ENCODE measurements around the gene PHF21B. TPM values are rescaled to one million over a fixed set of nuclear protein-coding genes. Genes with fewer than 3 reads are reported as not detected.

Gene PHF21B
- total and polyA plus RNA-seq, 2 donors (not counting 1 experiment from before 2014, with no cell fraction given) = 0.17 TPM; not detected in 1

DNA sequence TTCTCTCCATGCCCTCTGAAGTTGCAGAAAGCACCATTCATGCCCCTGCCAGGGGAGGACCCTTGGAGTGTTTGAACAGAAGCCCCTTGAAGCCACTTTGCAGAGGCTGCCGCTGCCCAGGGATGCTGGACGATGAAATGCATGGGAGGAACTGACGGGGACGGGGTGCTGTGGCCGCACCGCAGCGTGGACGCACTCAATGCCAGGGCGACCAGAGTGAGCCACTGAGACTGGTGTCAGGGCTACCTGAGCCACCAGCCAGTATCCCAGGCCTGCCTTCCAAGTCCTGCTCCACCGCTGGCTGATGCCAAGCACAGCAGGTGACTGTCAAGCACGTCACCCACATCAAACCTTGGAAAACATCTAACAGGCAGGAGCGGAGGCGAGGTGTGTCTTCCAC, 17.6 kb downstream of the PHF21B start:
- Histone ChIP-seq H4K20me1 (ENCODE audit: control insufficient read depth, extremely low read depth, insufficient read depth, low read length) (no peaks in the 10 kb centered on the region), H3K79me2 (ENCODE audit: control insufficient read depth, insufficient read depth, low read length) (no peaks in the 10 kb centered on the region), H3K4me2 (ENCODE audit: extremely low read depth, insufficient read depth, low read length) (no peak overlapping the region), H3K4me3 (replicated peaks in 1 of 4; ENCODE audit: control extremely low read depth in 1 of 4, insufficient read depth in 1 of 4, low read depth in 3 of 4, low read length in 4 of 4) (no peak overlapping the region), H3K9ac (ENCODE audit: insufficient read depth, low read length) (no peak overlapping the region), H2AFZ (ENCODE audit: low read length) (no peak overlapping the region), H3K9me3 (ENCODE audit: control insufficient read depth, insufficient read depth, low read depth, low read length) (no peaks in the 10 kb centered on the region), H3K4me1 (ENCODE audit: control insufficient read depth, extremely low read depth, insufficient read depth, low read length) (no peaks in the 10 kb centered on the region), H3K27ac (ENCODE audit: insufficient read depth, low read length) (no peak overlapping the region), H3K36me3 (ENCODE audit: control insufficient read depth, insufficient read depth, low read length) (no peaks in the 10 kb centered on the region), H3K27me3 (ENCODE audit: control insufficient read depth, insufficient read depth, low read length) (no peaks in the 10 kb centered on the region)
- TF ChIP-seq EZH2 (IDR thresholded peaks at IDR 0.05; ENCODE audit: low read length, missing control alignments) = no peak
- TF ChIP-seq, protein P1, sequence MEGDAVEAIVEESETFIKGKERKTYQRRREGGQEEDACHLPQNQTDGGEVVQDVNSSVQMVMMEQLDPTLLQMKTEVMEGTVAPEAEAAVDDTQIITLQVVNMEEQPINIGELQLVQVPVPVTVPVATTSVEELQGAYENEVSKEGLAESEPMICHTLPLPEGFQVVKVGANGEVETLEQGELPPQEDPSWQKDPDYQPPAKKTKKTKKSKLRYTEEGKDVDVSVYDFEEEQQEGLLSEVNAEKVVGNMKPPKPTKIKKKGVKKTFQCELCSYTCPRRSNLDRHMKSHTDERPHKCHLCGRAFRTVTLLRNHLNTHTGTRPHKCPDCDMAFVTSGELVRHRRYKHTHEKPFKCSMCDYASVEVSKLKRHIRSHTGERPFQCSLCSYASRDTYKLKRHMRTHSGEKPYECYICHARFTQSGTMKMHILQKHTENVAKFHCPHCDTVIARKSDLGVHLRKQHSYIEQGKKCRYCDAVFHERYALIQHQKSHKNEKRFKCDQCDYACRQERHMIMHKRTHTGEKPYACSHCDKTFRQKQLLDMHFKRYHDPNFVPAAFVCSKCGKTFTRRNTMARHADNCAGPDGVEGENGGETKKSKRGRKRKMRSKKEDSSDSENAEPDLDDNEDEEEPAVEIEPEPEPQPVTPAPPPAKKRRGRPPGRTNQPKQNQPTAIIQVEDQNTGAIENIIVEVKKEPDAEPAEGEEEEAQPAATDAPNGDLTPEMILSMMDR (conservative IDR thresholded peaks at IDR 0.05 in 1 of 2, IDR thresholded peaks at IDR 0.05 in 1 of 2; ENCODE audit: low read depth in 1 of 2, low read length in 2 of 2) = no peak
- DNase-seq (ENCODE audit: low read depth in 2 of 2) = no peak

DNA sequence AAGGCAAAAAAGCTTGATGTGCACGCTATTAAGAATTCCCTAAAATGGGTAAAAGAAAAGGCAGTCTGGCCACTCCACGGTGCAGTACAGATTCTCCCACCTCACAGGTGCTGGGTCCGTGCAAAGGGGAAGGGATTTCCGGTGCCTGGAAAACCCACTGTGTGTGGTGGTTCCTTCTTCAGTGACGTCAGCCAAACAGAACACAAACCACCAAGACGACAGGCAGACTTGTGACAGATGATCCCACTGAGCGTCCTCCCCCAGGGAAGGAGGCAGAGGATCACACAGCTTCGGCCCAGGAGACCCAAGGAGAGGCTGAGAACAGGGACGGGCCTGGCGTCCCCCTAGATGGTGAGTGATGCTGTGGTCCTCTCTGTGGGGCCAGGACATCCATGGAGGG, 18.6 kb downstream of the PHF21B start:
- Histone ChIP-seq H3K9me3 (ENCODE audit: control insufficient read depth, insufficient read depth, low read depth, low read length) (no peaks in the 10 kb centered on the region), H3K4me2 (ENCODE audit: extremely low read depth, insufficient read depth, low read length) (no peak overlapping the region), H3K36me3 (ENCODE audit: control insufficient read depth, insufficient read depth, low read length) (no peaks in the 10 kb centered on the region), H3K27me3 (ENCODE audit: control insufficient read depth, insufficient read depth, low read length) (no peaks in the 10 kb centered on the region), H3K9ac (ENCODE audit: insufficient read depth, low read length) (no peak overlapping the region), H3K79me2 (ENCODE audit: control insufficient read depth, insufficient read depth, low read length) (no peaks in the 10 kb centered on the region), H3K4me3 (replicated peaks in 1 of 4; ENCODE audit: control extremely low read depth in 1 of 4, insufficient read depth in 1 of 4, low read depth in 3 of 4, low read length in 4 of 4) (no peak overlapping the region), H4K20me1 (ENCODE audit: control insufficient read depth, extremely low read depth, insufficient read depth, low read length) (no peaks in the 10 kb centered on the region), H2AFZ (ENCODE audit: low read length) (no peak overlapping the region), H3K4me1 (ENCODE audit: control insufficient read depth, extremely low read depth, insufficient read depth, low read length) (no peaks in the 10 kb centered on the region), H3K27ac (ENCODE audit: insufficient read depth, low read length) (no peak overlapping the region)
- TF ChIP-seq EZH2 (IDR thresholded peaks at IDR 0.05; ENCODE audit: low read length, missing control alignments) = no peak
- TF ChIP-seq, protein P1 (conservative IDR thresholded peaks at IDR 0.05 in 1 of 2, IDR thresholded peaks at IDR 0.05 in 1 of 2; ENCODE audit: low read depth in 1 of 2, low read length in 2 of 2) = no peak
- DNase-seq (ENCODE audit: low read depth in 2 of 2) = no peak

DNA sequence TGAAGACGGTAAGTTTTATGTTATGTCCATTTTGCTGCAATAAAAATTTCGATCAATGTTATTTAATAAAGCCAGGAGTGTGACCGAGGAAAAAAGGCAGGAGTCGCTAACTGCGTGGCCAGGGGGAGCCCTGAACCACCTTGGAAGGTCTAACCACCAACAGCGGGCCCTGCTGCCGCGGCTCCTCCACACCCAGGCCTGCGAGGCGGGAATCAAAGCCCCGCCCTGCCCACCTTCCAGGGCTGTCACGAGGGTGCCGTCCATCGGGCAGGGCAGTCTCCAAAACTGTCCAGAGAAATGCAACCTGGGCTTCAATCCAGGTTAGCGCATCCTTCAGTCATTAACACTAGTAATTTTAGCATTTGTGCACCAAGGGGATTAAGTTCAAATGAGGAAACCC, 19.0 kb downstream of the PHF21B start:
- Histone ChIP-seq H4K20me1 (ENCODE audit: control insufficient read depth, extremely low read depth, insufficient read depth, low read length) (no peaks in the 10 kb centered on the region), H3K9me3 (ENCODE audit: control insufficient read depth, insufficient read depth, low read depth, low read length) (no peaks in the 10 kb centered on the region), H3K4me1 (ENCODE audit: control insufficient read depth, extremely low read depth, insufficient read depth, low read length) (no peaks in the 10 kb centered on the region), H3K27me3 (ENCODE audit: control insufficient read depth, insufficient read depth, low read length) (no peaks in the 10 kb centered on the region), H3K4me3 (replicated peaks in 1 of 4; ENCODE audit: control extremely low read depth in 1 of 4, insufficient read depth in 1 of 4, low read depth in 3 of 4, low read length in 4 of 4) (no peak overlapping the region), H3K79me2 (ENCODE audit: control insufficient read depth, insufficient read depth, low read length) (no peaks in the 10 kb centered on the region), H3K36me3 (ENCODE audit: control insufficient read depth, insufficient read depth, low read length) (no peaks in the 10 kb centered on the region), H3K4me2 (ENCODE audit: extremely low read depth, insufficient read depth, low read length) (no peak overlapping the region), H3K9ac (ENCODE audit: insufficient read depth, low read length) (no peak overlapping the region), H3K27ac (ENCODE audit: insufficient read depth, low read length) (no peak overlapping the region), H2AFZ (ENCODE audit: low read length) (no peak overlapping the region)
- no peak for DNase-seq (ENCODE audit: low read depth in 2 of 2)
- TF ChIP-seq, protein P1 (conservative IDR thresholded peaks at IDR 0.05 in 1 of 2, IDR thresholded peaks at IDR 0.05 in 1 of 2; ENCODE audit: low read depth in 1 of 2, low read length in 2 of 2) = no peak
- TF ChIP-seq EZH2 (IDR thresholded peaks at IDR 0.05; ENCODE audit: low read length, missing control alignments) = no peak
